A549 (cell line): Measurements from ENCODE around the gene IREB2. TPM values are rescaled to one million over a fixed set of nuclear protein-coding genes. Genes with fewer than 3 reads are reported as not detected.

Experiments used
- ATAC-seq, 2 experiments: fragments of 200-7000 bp in 1 of 2; fragments of >200 bp in 1 of 2; cut with Nextera tagmentation in 1 of 2; cut with Tn5 transposase in 1 of 2; 3 replicates each; pipeline versions ENCODE4 v1.8.0 to v1.9.1; 2018 to 2020; ENCODE audit warnings: mild to moderate bottlenecking in 1 of 2, moderate library complexity in 1 of 2
- CTCF ChIA-PET: fragments of 300-600 bp; sonication (Branson Sonifier 250); formaldehyde crosslinking; extraction: SDS; loops from one replicate; lab custom pipeline; 2021; ENCODE audit warnings: antibody characterized with exemption, inconsistent platforms; lab: Yijun Ruan, JAX
- POLR2A ChIA-PET: fragments of 350-600 bp; formaldehyde crosslinking; extraction: SDS; loops from one replicate; lab custom pipeline; 2021; ENCODE audit warnings: antibody characterized with exemption, inconsistent platforms; lab: Yijun Ruan, JAX
- DNase-seq, 2 experiments: peaks; one replicate each; pipeline versions ENCODE4 v3.0.0 to v3.0.0-alpha.2; 2011 to 2016; ENCODE audit warnings: low read depth in 1 of 2, low spot score in 1 of 2
- FAIRE-seq: peaks from 2 replicates; lab custom pipeline; 2011; peaks lifted over from hg19 to GRCh38; lab: Jason Lieb, UNC
- H3K27ac ChIP-seq, 2 experiments: fragments of >200 bp; sonication (Bioruptor Twin); formaldehyde crosslinking; 3 replicates each; pipeline ENCODE4 v1.5.1; 2016 to 2017
- H3K4me1 ChIP-seq: fragments of >200 bp; sonication (Bioruptor Twin); formaldehyde crosslinking; 3 replicates; pipeline ENCODE4 v1.6.1; 2016
- H3K4me2 ChIP-seq: fragments of >200 bp; sonication (Bioruptor Twin); formaldehyde crosslinking; 3 replicates; pipeline ENCODE4 v1.6.1; 2016
- H3K4me3 ChIP-seq: fragments of >200 bp; sonication (Bioruptor Twin); formaldehyde crosslinking; 3 replicates; pipeline ENCODE4 v1.5.1; 2016
- H3K9me3 ChIP-seq: fragments of >200 bp; sonication (Bioruptor Twin); formaldehyde crosslinking; 3 replicates; pipeline ENCODE4 v1.6.1; 2016
- ATOH8 ChIP-seq: fragments of 250-450 bp; sonication (Bioruptor Pico); IDR thresholded peaks from 2 replicates; pipeline ENCODE4 v1.5.0; 2020; ENCODE audit warnings: low read depth, mild to moderate bottlenecking, moderate library complexity
- CHD4 ChIP-seq: fragments of 200-600 bp; sonication (generic); IDR thresholded peaks from 2 replicates; pipeline ENCODE4 v1.6.1; 2016; ENCODE audit warnings: antibody characterized with exemption, mild to moderate bottlenecking, borderline replicate concordance
- E2F6 ChIP-seq: IDR thresholded peaks from 2 replicates; pipeline ENCODE4 v1.6.1; 2012; ENCODE audit warnings: low read depth, borderline replicate concordance
- EHMT2 ChIP-seq: fragments of 200-600 bp; sonication (generic); IDR thresholded peaks from 2 replicates; pipeline ENCODE4 v1.6.1; 2016; ENCODE audit warnings: antibody characterized with exemption, low read depth, mild to moderate bottlenecking, moderate library complexity
- ELK1 ChIP-seq: fragments of 150-350 bp; IDR thresholded peaks from 2 replicates; pipeline ENCODE4 v1.6.1; 2014; ENCODE audit warnings: low read depth, mild to moderate bottlenecking, low read length
- FOXS1 ChIP-seq: fragments of 250-450 bp; sonication (Bioruptor Pico); IDR thresholded peaks from 2 replicates; pipeline ENCODE4 v1.5.0; 2020; ENCODE audit warnings: mild to moderate bottlenecking, moderate library complexity
- HDAC2 ChIP-seq: fragments of 200-600 bp; sonication (generic); IDR thresholded peaks from 2 replicates; pipeline ENCODE4 v1.6.1; 2016
- HEYL ChIP-seq: fragments of 250-450 bp; sonication (Bioruptor Pico); IDR thresholded peaks from 2 replicates; pipeline ENCODE4 v1.8.0; 2021; ENCODE audit warnings: mild to moderate bottlenecking, moderate library complexity
- HMGXB4 ChIP-seq: fragments of 250-450 bp; sonication (Bioruptor Pico); IDR thresholded peaks from 2 replicates; pipeline ENCODE4 v1.5.0; 2021; ENCODE audit warnings: mild to moderate bottlenecking, moderate library complexity, borderline replicate concordance
- HOXB13 ChIP-seq: fragments of 250-450 bp; sonication (Bioruptor Pico); IDR thresholded peaks from 2 replicates; pipeline ENCODE4 v1.5.0; 2020; ENCODE audit warnings: low read depth, mild to moderate bottlenecking, moderate library complexity
- HOXB5 ChIP-seq: fragments of 250-450 bp; sonication (Bioruptor Pico); IDR thresholded peaks from 2 replicates; pipeline ENCODE4 v1.5.0; 2020; ENCODE audit warnings: mild to moderate bottlenecking, moderate library complexity
- JUNB ChIP-seq: fragments of >200 bp; sonication (Bioruptor Twin); formaldehyde crosslinking; IDR thresholded peaks from 2 replicates; pipeline ENCODE4 v1.6.1; 2016
- KDM5A ChIP-seq: fragments of 200-600 bp; sonication (generic); IDR thresholded peaks from 2 replicates; pipeline ENCODE4 v1.6.1; 2016; ENCODE audit warnings: antibody characterized with exemption, mild to moderate bottlenecking
- MAX ChIP-seq: IDR thresholded peaks from 2 replicates; pipeline ENCODE4 v1.6.1; 2012
- MYC ChIP-seq: IDR thresholded peaks from 2 replicates; pipeline ENCODE4 v1.6.1; 2012; ENCODE audit warnings: mild to moderate bottlenecking, inconsistent platforms, low read length, improper control_type of control experiment, borderline replicate concordance
- NFE2L2 ChIP-seq: fragments of 150-350 bp; conservative IDR thresholded peaks from 2 replicates; pipeline ENCODE4 v1.6.1; 2014; ENCODE audit warnings: low read length
- NR3C1 ChIP-seq: fragments of >200 bp; sonication (Bioruptor Twin); formaldehyde crosslinking; IDR thresholded peaks from 3 replicates; pipeline ENCODE4 v1.6.1; 2017
- PBX3 ChIP-seq: IDR thresholded peaks from 2 replicates; pipeline ENCODE4 v1.6.1; 2012
- RAD21 ChIP-seq, 2 experiments: fragments of >200 bp in 1 of 2; sonication (Bioruptor Twin) in 1 of 2; formaldehyde crosslinking in 1 of 2; IDR thresholded peaks in 1 of 2; conservative IDR thresholded peaks in 1 of 2; 2 replicates in 1 of 2; 3 replicates in 1 of 2; pipeline ENCODE4 v1.6.1; 2012 to 2018; ENCODE audit warnings: inconsistent platforms in 1 of 2
- RNF2 ChIP-seq: fragments of 200-600 bp; sonication (generic); IDR thresholded peaks from 2 replicates; pipeline ENCODE4 v1.6.1; 2016; ENCODE audit warnings: low read depth, mild to moderate bottlenecking, antibody characterized with exemption, moderate library complexity, borderline replicate concordance
- TFCP2L1 ChIP-seq: fragments of 250-450 bp; sonication (Bioruptor Pico); IDR thresholded peaks from 2 replicates; pipeline ENCODE4 v1.5.0; 2021; ENCODE audit warnings: mild to moderate bottlenecking
- USF2 ChIP-seq: fragments of 450-650 bp; IDR thresholded peaks from 2 replicates; pipeline ENCODE4 v1.6.1; 2014; ENCODE audit warnings: antibody characterized with exemption
- ZNF302 ChIP-seq: fragments of 250-450 bp; sonication (Bioruptor Pico); IDR thresholded peaks from 2 replicates; pipeline ENCODE4 v1.9.0; 2021; ENCODE audit warnings: inconsistent platforms, mild to moderate bottlenecking, moderate library complexity
- WGBS: methylation state at CpG from one replicate; pipeline ENCODE4 v1.1.6; 2017; ENCODE audit errors: missing lambda C conversion rate; 5-methylcytosine and 5-hydroxymethylcytosine counted together
- polyA plus RNA-seq, 4 experiments: library from polyadenylated mRNA; depleted of rRNA in 3 of 4; stranded (reverse); fragments of >200 nt; fragmentation: RNase III in 1 of 4; extraction: RNeasy Plus Mini Kit Qiagen cat#74134 plus additional on column Dnase treatment in 1 of 4; gene quantifications; 2 replicates in 3 of 4; 3 replicates in 1 of 4; pipeline ENCODE4 v1.2.3, GENCODE V29; 2011 to 2017

IREB2 gene
- polyA plus RNA-seq, 2 of the 4 experiments (the other 2 are of a cell fraction) = 37.3 to 78.1 TPM

GRCh38 chr15:78419367-78419766, 18.6 kb upstream of the IREB2 start:
- 55% methylated on average over 3 of the region's 3 CpGs for WGBS
- TF ChIP-seq E2F6 (no peak), RAD21 (conservative IDR thresholded peaks at IDR 0.05 in 1 of 2, IDR thresholded peaks at IDR 0.05 in 1 of 2) (no peak), HMGXB4 (CRISPR knock-in tag) (no peak), MYC (no peak), ATOH8 (no peak), TFCP2L1 (CRISPR knock-in tag) (no peak), ZNF302 (CRISPR knock-in tag) (no peak), FOXS1 (CRISPR knock-in tag) (no peak), JUNB (no peak), NFE2L2 (no peak), NR3C1 (no peak), CHD4 (no peak), USF2 (no peak), HOXB13 (CRISPR knock-in tag) (no peak)
- TF ChIP-seq, all 56 proteins: peak for 0
- Histone ChIP-seq H3K4me2 (no peak overlapping the region), H3K27ac (no peak overlapping the region), H3K4me3 (no peak overlapping the region), H3K9me3 (no peaks in the 10 kb centered on the region), H3K4me1 (no peaks in the 10 kb centered on the region)
- ATAC-seq (no peak), FAIRE-seq (no peak), DNase-seq (no peak)
- ChIA-PET POLR2A (interaction anchor here (1.1 kb wide), 1 partner anchor 120 kb away, joined by 3 read pairs; the partner anchor contains the start of gene SKIC8), CTCF (interaction anchor here (0.9 to 19.5 kb wide), 7 partner anchors 8 to 109 kb away, joined by 3 to 571 read pairs (median 4); partner anchors contain the start of gene IREB2)

- WGBS = 71% methylated on average over 4 of the region's 4 CpGs
- CTCF ChIA-PET = interaction anchor here (1.1 to 19.5 kb wide), 6 partner anchors 15 to 110 kb away, joined by 3 to 571 read pairs (median 52); partner anchors contain the start of gene IREB2
- no peak for FAIRE-seq
Observed at GRCh38 chr15:78420220-78420619, 17.8 kb upstream of the IREB2 start.

More at GRCh38 chr15:78420220-78420619, 17.8 kb upstream of the IREB2 start:
- no peaks in the 10 kb centered on the region for H3K9me3 ChIP-seq
- DNase-seq = no peak
- H3K27ac ChIP-seq = no peak overlapping the region
- no peak overlapping the region for H3K4me2 ChIP-seq
- POLR2A ChIA-PET = no interaction called here
- ATAC-seq = no peak
- no peaks in the 10 kb centered on the region for H3K4me1 ChIP-seq
- no peak for TF ChIP-seq HEYL (CRISPR knock-in tag)
- no peak for TF ChIP-seq PBX3
- TF ChIP-seq MAX = no peak
- no peak for TF ChIP-seq HOXB5 (CRISPR knock-in tag)
- TF ChIP-seq ELK1 = no peak
- TF ChIP-seq EHMT2 = no peak
- no peak for TF ChIP-seq KDM5A
- TF ChIP-seq USF2 = no peak
- no peak for TF ChIP-seq RNF2
- TF ChIP-seq HDAC2 = no peak
- no peak overlapping the region for H3K4me3 ChIP-seq
